T47D (cell line): ENCODE results near the gene FAM193B.

Experiments used
- DNase-seq, 2 experiments: peaks; one replicate each; pipeline versions ENCODE4 v3.0.0 to v3.0.0-alpha.2; 2011 to 2012; ENCODE audit warnings: low read depth in 1 of 2, low spot score in 1 of 2
- JUND ChIP-seq: IDR thresholded peaks from 2 replicates; pipeline ENCODE4 v1.6.1; 2012; ENCODE audit warnings: low read depth
- in situ Hi-C: cut with HindIII; loops from 2 replicates; pipeline ENCODE4 v1.10.0; 2016; ENCODE audit warnings: low sequenced_read_pairs, low pct_unique_long_range_greater_than_20kb

FAM193B gene

GRCh38 chr5:177497292-177498012 is 56.9 kb downstream of the FAM193B start, which contains the start of gene PDLIM7:
PDLIM7 (minus strand) TSS chr5:177497604; CDS start chr5:177496512, 1,092 bp downstream.
- no peak for TF ChIP-seq JUND
- in situ Hi-C loops, result no loop called here
- DNase-seq, result peak; percentile 98 to 99

GRCh38 chr5:177496727-177497291 is 57.6 kb downstream of the FAM193B start:
- peak in 1 of 2 experiments; percentile 76 for DNase-seq

GRCh38 chr5:177496070-177496726 is 58.2 kb downstream of the FAM193B start:
- peak; percentile 79 to 88 for DNase-seq
- in situ Hi-C loops, result no loop called here
- TF ChIP-seq JUND, result no peak

More at GRCh38 chr5:177496727-177497291, 57.6 kb downstream of the FAM193B start:
- in situ Hi-C loops, result no loop called here
- TF ChIP-seq JUND, result no peak

- no peak for TF ChIP-seq JUND
- in situ Hi-C loops, result no loop called here
Measured at GRCh38 chr5:177495243-177496060, 58.9 kb downstream of the FAM193B start.

GRCh38 chr5:177494346-177495195 is 59.8 kb downstream of the FAM193B start:
- DNase-seq, result no peak
- in situ Hi-C loops, result no loop called here
- no peak for TF ChIP-seq JUND

More at GRCh38 chr5:177495243-177496060, 58.9 kb downstream of the FAM193B start:
- no peak for DNase-seq

GRCh38 chr5:177493795-177494345 is 60.5 kb downstream of the FAM193B start:
- TF ChIP-seq JUND, result no peak
- in situ Hi-C loops, result no loop called here
- DNase-seq, result no peak

- DNase-seq, result no peak
- no peak for TF ChIP-seq JUND
- in situ Hi-C loops, result no loop called here
Measured at GRCh38 chr5:177492841-177493240, 61.5 kb downstream of the FAM193B start.

- no peak for DNase-seq
- TF ChIP-seq JUND, result no peak
- in situ Hi-C loops, result no loop called here
Measured at GRCh38 chr5:177491983-177492746, 62.2 kb downstream of the FAM193B start.

- no peak for TF ChIP-seq JUND
- in situ Hi-C loops, result no loop called here
- peak in 1 of 2 experiments; percentile 37 for DNase-seq
Measured at GRCh38 chr5:177491429-177491945, 62.9 kb downstream of the FAM193B start.

- TF ChIP-seq JUND, result no peak
- DNase-seq, result no peak
- in situ Hi-C loops, result no loop called here
Measured at GRCh38 chr5:177490992-177491391, 63.4 kb downstream of the FAM193B start.
